H9 (cell line): ENCODE data around the gene RASSF5. TPM values are rescaled to one million over a fixed set of nuclear protein-coding genes. Genes with fewer than 3 reads are reported as not detected.
A peak's percentile ranks its signal among the peaks of the same experiment; 100 is the strongest.

Experiments
- DNase-seq: peaks from one replicate; pipeline ENCODE4 v3.0.0-alpha.2; 2017
- H2AFZ ChIP-seq: one replicate; pipeline ENCODE4 v1.6.1; 2013; ENCODE audit warnings: mild to moderate bottlenecking, low read length, control low read depth, moderate library complexity
- H2AK5ac ChIP-seq: 2 replicates; pipeline ENCODE4 v1.6.1; 2013; ENCODE audit warnings: low read length, control low read depth, mixed read lengths; ENCODE audit not compliant: insufficient read length
- H2BK120ac ChIP-seq: one replicate; pipeline ENCODE4 v1.6.1; 2013; ENCODE audit warnings: low read depth, mild to moderate bottlenecking, low read length, control low read depth, inconsistent platforms; ENCODE audit not compliant: poor library complexity, severe bottlenecking
- H2BK12ac ChIP-seq: 2 replicates; pipeline ENCODE4 v1.6.1; 2013; ENCODE audit warnings: low read length, control low read depth, mixed read lengths, low read depth; ENCODE audit not compliant: insufficient read length
- H2BK15ac ChIP-seq: 2 replicates; pipeline ENCODE4 v1.6.1; 2013; ENCODE audit warnings: low read depth, low read length, control low read depth
- H2BK20ac ChIP-seq: one replicate; pipeline ENCODE4 v1.6.1; 2013; ENCODE audit warnings: low read depth, mild to moderate bottlenecking, low read length, control low read depth, inconsistent platforms; ENCODE audit not compliant: poor library complexity, severe bottlenecking
- H2BK5ac ChIP-seq: 2 replicates; pipeline ENCODE4 v1.6.1; 2013; ENCODE audit warnings: low read length, control low read depth, mixed read lengths; ENCODE audit not compliant: insufficient read length
- H3K14ac ChIP-seq: 2 replicates; pipeline ENCODE4 v1.6.1; 2013; ENCODE audit warnings: low read length, control low read depth; ENCODE audit not compliant: insufficient read depth
- H3K18ac ChIP-seq: 2 replicates; pipeline ENCODE4 v1.6.1; 2013; ENCODE audit warnings: low read depth, mild to moderate bottlenecking, mixed read lengths, low read length, control low read depth; ENCODE audit not compliant: insufficient read length
- H3K23ac ChIP-seq: 2 replicates; pipeline ENCODE4 v1.6.1; 2013; ENCODE audit warnings: low read length, control low read depth, mixed read lengths, low read depth; ENCODE audit not compliant: insufficient read length
- H3K23me2 ChIP-seq: 2 replicates; pipeline ENCODE4 v1.6.1; 2013; ENCODE audit warnings: low read depth, mild to moderate bottlenecking, mixed read lengths, low read length, control low read depth; ENCODE audit not compliant: insufficient read length, poor library complexity, severe bottlenecking
- H3K27ac ChIP-seq: 2 replicates; pipeline ENCODE4 v1.5.1; 2013; ENCODE audit warnings: low read length, control low read depth, mixed read lengths, low read depth; ENCODE audit not compliant: insufficient read length
- H3K27me3 ChIP-seq: 2 replicates; pipeline ENCODE4 v1.6.1; 2013; ENCODE audit warnings: low read length, control low read depth, inconsistent platforms; ENCODE audit not compliant: insufficient read depth
- H3K4ac ChIP-seq: 2 replicates; pipeline ENCODE4 v1.6.1; 2013; ENCODE audit warnings: low read depth, mild to moderate bottlenecking, control low read depth, inconsistent platforms, low read length, moderate library complexity
- H3K4me1 ChIP-seq: 2 replicates; pipeline ENCODE4 v1.6.1; 2013; ENCODE audit warnings: low read length, control low read depth, inconsistent platforms; ENCODE audit not compliant: insufficient read depth
- H3K4me2 ChIP-seq: 2 replicates; pipeline ENCODE4 v1.6.1; 2013; ENCODE audit warnings: low read length, control low read depth, mixed read lengths; ENCODE audit not compliant: insufficient read length, insufficient read depth
- H3K56ac ChIP-seq: 2 replicates; pipeline ENCODE4 v1.6.1; 2013; ENCODE audit warnings: low read depth, mild to moderate bottlenecking, mixed read lengths, low read length, control low read depth; ENCODE audit not compliant: insufficient read length
- H3K79me1 ChIP-seq: 2 replicates; pipeline ENCODE4 v1.6.1; 2013; ENCODE audit warnings: low read depth, mild to moderate bottlenecking, moderate library complexity, low read length, control low read depth, inconsistent platforms; ENCODE audit not compliant: insufficient read depth, poor library complexity, severe bottlenecking
- H3K79me2 ChIP-seq: 2 replicates; pipeline ENCODE4 v1.6.1; 2013; ENCODE audit warnings: low read length, control low read depth, inconsistent platforms; ENCODE audit not compliant: insufficient read depth
- H3K9ac ChIP-seq: 2 replicates; pipeline ENCODE4 v1.6.1; 2013; ENCODE audit warnings: low read length, control low read depth, mixed read lengths; ENCODE audit not compliant: insufficient read length; ENCODE audit errors: extremely low read depth
- H3K9me3 ChIP-seq: one replicate; pipeline ENCODE4 v1.6.1; 2013; ENCODE audit warnings: low read depth, low read length, inconsistent platforms; ENCODE audit not compliant: control insufficient read depth
- H3T11ph ChIP-seq: one replicate; pipeline ENCODE4 v1.6.1; 2013; ENCODE audit warnings: mild to moderate bottlenecking, low read length, control low read depth, inconsistent platforms
- H4K20me1 ChIP-seq: one replicate; pipeline ENCODE4 v1.6.1; 2013; ENCODE audit not compliant: control insufficient read depth, insufficient read length, insufficient read depth
- H4K5ac ChIP-seq: 2 replicates; pipeline ENCODE4 v1.6.1; 2013; ENCODE audit warnings: low read depth, mild to moderate bottlenecking, mixed read lengths, low read length, control low read depth; ENCODE audit not compliant: insufficient read length
- H4K8ac ChIP-seq: replicated peaks from 2 replicates; pipeline ENCODE4 v1.6.1; 2013; ENCODE audit warnings: low read length, control low read depth, mixed read lengths, low read depth; ENCODE audit not compliant: insufficient read length
- H4K91ac ChIP-seq: 2 replicates; pipeline ENCODE4 v1.6.1; 2013; ENCODE audit warnings: low read depth, mild to moderate bottlenecking, moderate library complexity, mixed read lengths, low read length, control low read depth; ENCODE audit not compliant: insufficient read length
- H3K27ac Mint-ChIP-seq, 3 experiments: 2 replicates in 2 of 3; 3 replicates in 1 of 3; pipeline ENCODE4 v1.8.0; 2020 to 2021; ENCODE audit warnings: mixed read lengths in 3 of 3, mild to moderate bottlenecking in 1 of 3, moderate library complexity in 1 of 3
- H3K27me3 Mint-ChIP-seq: 2 replicates; pipeline ENCODE4 v1.8.0; 2021; ENCODE audit warnings: low read depth, mild to moderate bottlenecking, moderate library complexity, mixed read lengths
- H3K36me3 Mint-ChIP-seq, 3 experiments: 2 replicates in 2 of 3; 3 replicates in 1 of 3; pipeline ENCODE4 v1.8.0; 2020 to 2021; ENCODE audit warnings: low read depth in 3 of 3, mixed read lengths in 3 of 3; ENCODE audit not compliant: insufficient read depth in 1 of 3
- H3K4me1 Mint-ChIP-seq, 2 experiments: 2 replicates each; pipeline ENCODE4 v1.8.0; 2020; ENCODE audit warnings: mixed read lengths in 2 of 2
- H3K4me3 Mint-ChIP-seq, 2 experiments: 2 replicates in 1 of 2; 3 replicates in 1 of 2; pipeline ENCODE4 v1.8.0; 2020 to 2021; ENCODE audit warnings: mild to moderate bottlenecking in 2 of 2, mixed read lengths in 2 of 2, moderate library complexity in 1 of 2
- H3K9me3 Mint-ChIP-seq, 2 experiments: 2 replicates in 1 of 2; 3 replicates in 1 of 2; pipeline ENCODE4 v1.8.0; 2020; ENCODE audit warnings: mild to moderate bottlenecking in 2 of 2, mixed read lengths in 2 of 2, moderate library complexity in 1 of 2
- CTCF ChIP-seq: fragments of 200-600 bp; sonication (generic); conservative IDR thresholded peaks from 3 replicates; pipeline ENCODE4 v1.8.0; 2021; ENCODE audit warnings: antibody characterized with exemption, mild to moderate bottlenecking
- WGBS: extraction: QIAGEN DNeasy Blood & Tissue Kit; methylation state at CpG from one replicate; pipeline ENCODE4 v1.1.7; 2013; ENCODE audit warnings: missing lambda C conversion rate, low lambda C conversion rate, mixed read lengths; ENCODE audit not compliant: insufficient read length; ENCODE audit errors: extremely low coverage; 5-methylcytosine and 5-hydroxymethylcytosine counted together
- total RNA-seq: library from RNA; stranded (reverse); gene quantifications from 2 replicates; pipeline ENCODE4 v1.2.1, GENCODE V29; 2021

Gene RASSF5
- total RNA-seq, 1 experiment from 2014 or later = 0.50 TPM

GRCh38 chr1:206582971-206583706 is 75.8 kb downstream of the RASSF5 start:
- peak overlapping the region in 2 of 3 experiments; percentile 2 to 12; a peak in 3 of 7 replicates for H3K27ac Mint-ChIP-seq
- H3K4me1 Mint-ChIP-seq = peaks cover 5 to 7% of the 10 kb centered on the region in 2 experiments
- Histone ChIP-seq H3K79me2 (no peaks in the 10 kb centered on the region), H3K4me1 (no peaks in the 10 kb centered on the region), H2BK12ac (no peak overlapping the region), H4K8ac (no peak overlapping the region), H3K56ac (no peak overlapping the region), H3K9me3 (no peaks in the 10 kb centered on the region), H3K79me1 (no peaks in the 10 kb centered on the region), H4K91ac (no peak overlapping the region), H2AFZ (no peak overlapping the region), H2BK15ac (no peak overlapping the region), H3K23me2 (no peaks in the 10 kb centered on the region), H3K27ac (no peak overlapping the region), H3K18ac (no peak overlapping the region), H3K14ac (no peak overlapping the region), H3T11ph (no peak overlapping the region), H3K9ac (no peak overlapping the region), H2BK20ac (no peak overlapping the region), H3K4ac (no peak overlapping the region), H2BK120ac (no peak overlapping the region), H4K20me1 (no peaks in the 10 kb centered on the region), H3K23ac (no peak overlapping the region), H4K5ac (no peak overlapping the region), H2BK5ac (no peak overlapping the region), H3K27me3 (no peaks in the 10 kb centered on the region), H2AK5ac (no peak overlapping the region), H3K4me2 (no peak overlapping the region)
- peaks cover 3% of the 10 kb centered on the region; the same call in 1 of the 2 replicates for H3K27me3 Mint-ChIP-seq
- no peak for DNase-seq
- no peak overlapping the region for H3K4me3 Mint-ChIP-seq
- no peaks in the 10 kb centered on the region for H3K36me3 Mint-ChIP-seq
- no peaks in the 10 kb centered on the region for H3K9me3 Mint-ChIP-seq
- WGBS = no CpG with 5 or more reads among the region's 18 CpGs
- TF ChIP-seq CTCF = no peak
